ENCODE results near the gene PLCXD3.

The PLCXD3 gene

GRCh38 chr5:41510176-41510831 is at the start of gene PLCXD3:
PLCXD3 (minus strand) TSS chr5:41510601; CDS start chr5:41510526, 75 bp downstream.
- peaks cover 5% of the 10 kb centered on the region for H3K9me3 Mint-ChIP-seq
- no peak for ATAC-seq
- no peak within 1 kb of the TSS for H3K4me3 Mint-ChIP-seq
- H3K36me3 Mint-ChIP-seq, result no peaks in the 10 kb centered on the region
- no peak within 1 kb of the TSS for H3K27ac Mint-ChIP-seq
- H3K27me3 Mint-ChIP-seq, result peaks cover 33% of the 10 kb centered on the region
- peaks cover 4% of the 10 kb centered on the region for H3K4me1 Mint-ChIP-seq

GRCh38 chr5:41559184-41559583 is 48.8 kb upstream of the PLCXD3 start:
- H3K4me1 Mint-ChIP-seq, result no peaks in the 10 kb centered on the region
- H3K27me3 Mint-ChIP-seq, result no peaks in the 10 kb centered on the region
- no peak overlapping the region for H3K4me3 Mint-ChIP-seq
- no peak for ATAC-seq
- no peak overlapping the region for H3K27ac Mint-ChIP-seq
- H3K36me3 Mint-ChIP-seq, result no peaks in the 10 kb centered on the region
- H3K9me3 Mint-ChIP-seq, result peaks cover 14% of the 10 kb centered on the region

GRCh38 chr5:41558295-41558694 is 47.9 kb upstream of the PLCXD3 start:
- no peaks in the 10 kb centered on the region for H3K27me3 Mint-ChIP-seq
- no peak overlapping the region for H3K4me3 Mint-ChIP-seq
- H3K9me3 Mint-ChIP-seq, result peaks cover 10% of the 10 kb centered on the region
- H3K4me1 Mint-ChIP-seq, result no peaks in the 10 kb centered on the region
- H3K27ac Mint-ChIP-seq, result no peak overlapping the region
- H3K36me3 Mint-ChIP-seq, result no peaks in the 10 kb centered on the region
- no peak for ATAC-seq

GRCh38 chr5:41547991-41548390 is 37.6 kb upstream of the PLCXD3 start:
- H3K4me3 Mint-ChIP-seq, result no peak overlapping the region
- no peaks in the 10 kb centered on the region for H3K4me1 Mint-ChIP-seq
- no peaks in the 10 kb centered on the region for H3K36me3 Mint-ChIP-seq
- H3K27ac Mint-ChIP-seq, result no peak overlapping the region
- H3K9me3 Mint-ChIP-seq, result peaks cover 10% of the 10 kb centered on the region
- no peak for ATAC-seq
- no peaks in the 10 kb centered on the region for H3K27me3 Mint-ChIP-seq

GRCh38 chr5:41542183-41542582 is 31.8 kb upstream of the PLCXD3 start:
- H3K36me3 Mint-ChIP-seq, result no peaks in the 10 kb centered on the region
- no peak for ATAC-seq
- no peaks in the 10 kb centered on the region for H3K4me1 Mint-ChIP-seq
- H3K4me3 Mint-ChIP-seq, result no peak overlapping the region
- H3K27me3 Mint-ChIP-seq, result no peaks in the 10 kb centered on the region
- no peak overlapping the region for H3K27ac Mint-ChIP-seq
- no peaks in the 10 kb centered on the region for H3K9me3 Mint-ChIP-seq

GRCh38 chr5:41539454-41539853 is 29.1 kb upstream of the PLCXD3 start:
- no peaks in the 10 kb centered on the region for H3K4me1 Mint-ChIP-seq
- H3K27ac Mint-ChIP-seq, result no peak overlapping the region
- peaks cover 3% of the 10 kb centered on the region for H3K9me3 Mint-ChIP-seq
- no peaks in the 10 kb centered on the region for H3K36me3 Mint-ChIP-seq
- H3K4me3 Mint-ChIP-seq, result no peak overlapping the region
- ATAC-seq, result no peak
- H3K27me3 Mint-ChIP-seq, result no peaks in the 10 kb centered on the region

- no peaks in the 10 kb centered on the region for H3K4me1 Mint-ChIP-seq
- peaks cover 5% of the 10 kb centered on the region for H3K9me3 Mint-ChIP-seq
- no peaks in the 10 kb centered on the region for H3K27me3 Mint-ChIP-seq
- H3K27ac Mint-ChIP-seq, result no peak overlapping the region
- no peak for ATAC-seq
- no peaks in the 10 kb centered on the region for H3K36me3 Mint-ChIP-seq
- H3K4me3 Mint-ChIP-seq, result no peak overlapping the region
These were observed 27.2 kb upstream of the PLCXD3 start for GRCh38 chr5:41537581-41537980.

GRCh38 chr5:41532485-41532884 is 22.1 kb upstream of the PLCXD3 start:
- no peak for ATAC-seq
- H3K36me3 Mint-ChIP-seq, result no peaks in the 10 kb centered on the region
- H3K9me3 Mint-ChIP-seq, result peaks cover 13% of the 10 kb centered on the region
- H3K4me1 Mint-ChIP-seq, result no peaks in the 10 kb centered on the region
- no peak overlapping the region for H3K27ac Mint-ChIP-seq
- no peaks in the 10 kb centered on the region for H3K27me3 Mint-ChIP-seq
- H3K4me3 Mint-ChIP-seq, result no peak overlapping the region

GRCh38 chr5:41527201-41527779 is 16.9 kb upstream of the PLCXD3 start:
- H3K27ac Mint-ChIP-seq, result no peak overlapping the region
- H3K27me3 Mint-ChIP-seq, result no peaks in the 10 kb centered on the region
- H3K4me1 Mint-ChIP-seq, result no peaks in the 10 kb centered on the region
- no peak for ATAC-seq
- peaks cover 9% of the 10 kb centered on the region for H3K9me3 Mint-ChIP-seq
- no peaks in the 10 kb centered on the region for H3K36me3 Mint-ChIP-seq
- no peak overlapping the region for H3K4me3 Mint-ChIP-seq

- ATAC-seq, result no peak
- H3K9me3 Mint-ChIP-seq, result peaks cover 8% of the 10 kb centered on the region
- H3K27ac Mint-ChIP-seq, result no peak overlapping the region
- no peaks in the 10 kb centered on the region for H3K27me3 Mint-ChIP-seq
- H3K36me3 Mint-ChIP-seq, result no peaks in the 10 kb centered on the region
- H3K4me3 Mint-ChIP-seq, result no peak overlapping the region
- no peaks in the 10 kb centered on the region for H3K4me1 Mint-ChIP-seq
These were observed 16.3 kb upstream of the PLCXD3 start for GRCh38 chr5:41526699-41527098.

GRCh38 chr5:41524174-41524573 is 13.8 kb upstream of the PLCXD3 start:
- ATAC-seq, result no peak
- Mint-ChIP-seq H3K27ac (no peak overlapping the region), H3K4me3 (no peak overlapping the region), H3K4me1 (no peaks in the 10 kb centered on the region), H3K36me3 (no peaks in the 10 kb centered on the region), H3K27me3 (no peaks in the 10 kb centered on the region), H3K9me3 (peaks cover 3% of the 10 kb centered on the region)

- H3K27ac Mint-ChIP-seq, result no peak overlapping the region
- H3K36me3 Mint-ChIP-seq, result no peaks in the 10 kb centered on the region
- no peak for ATAC-seq
- peaks cover 3% of the 10 kb centered on the region for H3K9me3 Mint-ChIP-seq
- no peak overlapping the region for H3K4me3 Mint-ChIP-seq
- no peaks in the 10 kb centered on the region for H3K4me1 Mint-ChIP-seq
- no peaks in the 10 kb centered on the region for H3K27me3 Mint-ChIP-seq
These were observed 11.9 kb upstream of the PLCXD3 start for GRCh38 chr5:41522193-41522786.

- no peak for ATAC-seq
- H3K4me1 Mint-ChIP-seq, result no peaks in the 10 kb centered on the region
- no peak overlapping the region for H3K4me3 Mint-ChIP-seq
- no peaks in the 10 kb centered on the region for H3K36me3 Mint-ChIP-seq
- peaks cover 3% of the 10 kb centered on the region for H3K9me3 Mint-ChIP-seq
- H3K27me3 Mint-ChIP-seq, result no peaks in the 10 kb centered on the region
- no peak overlapping the region for H3K27ac Mint-ChIP-seq
These were observed 9.4 kb upstream of the PLCXD3 start for GRCh38 chr5:41519801-41520200.

- Mint-ChIP-seq H3K27ac (no peak overlapping the region), H3K4me3 (no peak overlapping the region), H3K4me1 (no peaks in the 10 kb centered on the region), H3K27me3 (no peaks in the 10 kb centered on the region), H3K36me3 (no peaks in the 10 kb centered on the region), H3K9me3 (no peaks in the 10 kb centered on the region)
- no peak for ATAC-seq
These were observed 7.5 kb upstream of the PLCXD3 start for GRCh38 chr5:41517909-41518308.

- peaks cover 33% of the 10 kb centered on the region for H3K27me3 Mint-ChIP-seq
- peaks cover 5% of the 10 kb centered on the region for H3K9me3 Mint-ChIP-seq
- peaks cover 4% of the 10 kb centered on the region for H3K4me1 Mint-ChIP-seq
- no peak overlapping the region for H3K27ac Mint-ChIP-seq
- H3K36me3 Mint-ChIP-seq, result no peaks in the 10 kb centered on the region
- no peak for ATAC-seq
- H3K4me3 Mint-ChIP-seq, result no peak overlapping the region
These were observed 840 bp upstream of the PLCXD3 start for GRCh38 chr5:41511241-41511640.

Data from stimulated activated memory B cell treated with anti-CD40 and anti-IgM and Interleukin-4, amounts not matched to agents 10 μg/mL and 1 μg/mL and 100 μg/mL, for 72 hours (primary cell).